Measurements from ENCODE around the gene CNOT1.
"Not testable (repeated sequence)": the region's sequence is repeated elsewhere in the genome, so short reads cannot be mapped to it uniquely, and the experiment has no call there.

The CNOT1 gene

DNA sequence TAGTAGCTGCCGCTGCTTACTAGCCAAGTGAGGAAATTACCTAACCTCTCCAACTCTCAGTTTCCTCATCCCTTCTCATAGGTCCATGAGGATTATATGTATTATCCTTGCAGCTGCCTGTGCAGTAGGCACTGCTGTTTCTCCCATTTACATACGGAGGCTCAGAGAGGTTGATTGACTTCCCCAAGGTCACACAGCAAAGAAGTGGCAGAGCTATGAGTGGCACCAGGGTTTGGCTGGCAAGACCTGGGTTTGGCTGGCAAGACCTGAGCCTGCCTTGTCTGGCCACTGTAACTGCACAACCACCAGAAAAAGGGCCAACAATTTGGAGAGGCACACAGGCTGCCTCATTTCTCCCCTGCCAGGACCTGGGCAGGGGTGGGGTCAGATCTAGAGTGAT, 132.2 kb downstream of the CNOT1 start:
- H3K27ac Mint-ChIP-seq: no peak overlapping the region

DNA sequence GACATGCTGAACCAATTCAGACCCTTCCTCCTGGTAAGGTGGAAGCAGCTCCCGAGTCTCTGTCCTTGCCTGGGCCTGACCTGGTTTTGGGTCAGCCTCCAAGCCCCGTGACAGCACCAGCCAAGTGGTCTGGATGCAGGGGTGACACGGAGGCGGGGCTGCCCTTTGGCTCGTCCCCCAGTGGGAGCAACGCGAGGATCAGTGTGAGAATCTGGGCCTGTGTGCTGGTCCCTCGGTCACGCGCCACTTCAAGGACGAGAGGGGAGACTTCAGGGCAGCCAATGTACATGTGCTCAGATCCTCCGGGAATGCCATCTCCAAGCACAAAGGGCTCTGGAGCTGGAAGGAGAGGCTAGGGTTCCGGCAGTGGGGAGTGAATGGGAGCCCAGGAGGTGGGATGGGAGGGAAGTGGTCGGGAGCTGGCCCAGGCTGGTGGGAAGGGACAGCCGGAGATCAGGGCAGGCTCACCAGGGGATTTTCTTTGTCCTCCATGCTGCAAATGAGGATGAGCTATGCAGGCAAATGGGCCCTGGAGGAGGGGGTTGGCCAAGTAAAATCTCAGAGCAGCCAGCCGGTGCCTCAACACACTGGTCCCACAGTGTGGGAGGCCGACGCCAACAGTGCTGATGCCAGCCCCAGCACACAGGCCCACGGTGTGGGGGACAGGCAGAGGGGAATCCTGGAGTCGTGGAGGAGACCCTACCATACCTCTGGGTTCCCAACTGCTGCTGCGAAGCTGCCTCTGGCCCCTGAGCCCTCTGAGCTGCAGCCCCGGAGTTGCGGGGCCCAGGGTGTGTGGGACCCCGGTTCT, 133.9 kb downstream of the CNOT1 start:
- H3K4me1 Mint-ChIP-seq: peaks cover 49% of the 10 kb centered on the region
- H3K27me3 Mint-ChIP-seq: peaks cover 25% of the 10 kb centered on the region
- DNase-seq (no peak), ATAC-seq (no peak)
- peak overlapping the region; percentile 85 to 91 for H3K27ac Mint-ChIP-seq
- H3K4me3 Mint-ChIP-seq: peak overlapping the region; percentile 46 to 58
- H3K9me3 Mint-ChIP-seq: no peaks in the 10 kb centered on the region

More for the DNA sequence above, 132.2 kb downstream of the CNOT1 start:
- peaks cover 42% of the 10 kb centered on the region for H3K27me3 Mint-ChIP-seq
- H3K9me3 Mint-ChIP-seq: no peaks in the 10 kb centered on the region
- no peak for ATAC-seq
- no peak for DNase-seq
- H3K4me3 Mint-ChIP-seq: no peak overlapping the region
- H3K4me1 Mint-ChIP-seq: peaks cover 63% of the 10 kb centered on the region

DNA sequence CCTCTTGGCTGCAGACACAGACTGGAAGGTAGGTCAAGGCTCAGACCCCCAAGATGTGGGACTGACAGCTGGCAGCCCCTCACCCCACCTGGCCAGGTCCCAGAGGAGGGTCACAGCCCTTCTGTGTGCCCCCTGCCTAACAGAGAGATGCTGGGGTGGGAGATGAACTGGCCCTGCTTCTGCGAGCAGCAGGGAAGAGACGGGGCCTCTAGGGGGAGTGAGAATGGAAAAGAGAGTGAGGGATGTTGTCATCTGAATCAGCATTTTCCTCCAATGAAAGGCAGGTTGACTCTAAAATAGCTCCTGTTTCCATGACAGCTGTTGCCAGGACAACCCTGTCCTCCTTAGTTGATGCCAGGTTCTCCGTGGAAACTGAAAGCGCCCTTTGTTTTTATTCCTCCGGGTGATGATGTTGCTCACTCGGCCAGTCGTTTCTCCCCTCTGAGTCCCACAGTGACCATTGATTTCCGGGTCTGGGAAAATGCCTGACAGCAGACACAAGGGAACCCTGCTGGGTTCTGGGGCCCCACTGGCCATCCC, 134.6 kb downstream of the CNOT1 start:
- Mint-ChIP-seq H3K4me3 (peak overlapping the region; percentile 46 to 58), H3K4me1 (peaks cover 42% of the 10 kb centered on the region), H3K27me3 (peaks cover 19% of the 10 kb centered on the region), H3K9me3 (no peaks in the 10 kb centered on the region), H3K27ac (peak overlapping the region; percentile 85 to 91)
- DNase-seq: peak; percentile 62 to 75
- peak; percentile 77 for ATAC-seq

DNA sequence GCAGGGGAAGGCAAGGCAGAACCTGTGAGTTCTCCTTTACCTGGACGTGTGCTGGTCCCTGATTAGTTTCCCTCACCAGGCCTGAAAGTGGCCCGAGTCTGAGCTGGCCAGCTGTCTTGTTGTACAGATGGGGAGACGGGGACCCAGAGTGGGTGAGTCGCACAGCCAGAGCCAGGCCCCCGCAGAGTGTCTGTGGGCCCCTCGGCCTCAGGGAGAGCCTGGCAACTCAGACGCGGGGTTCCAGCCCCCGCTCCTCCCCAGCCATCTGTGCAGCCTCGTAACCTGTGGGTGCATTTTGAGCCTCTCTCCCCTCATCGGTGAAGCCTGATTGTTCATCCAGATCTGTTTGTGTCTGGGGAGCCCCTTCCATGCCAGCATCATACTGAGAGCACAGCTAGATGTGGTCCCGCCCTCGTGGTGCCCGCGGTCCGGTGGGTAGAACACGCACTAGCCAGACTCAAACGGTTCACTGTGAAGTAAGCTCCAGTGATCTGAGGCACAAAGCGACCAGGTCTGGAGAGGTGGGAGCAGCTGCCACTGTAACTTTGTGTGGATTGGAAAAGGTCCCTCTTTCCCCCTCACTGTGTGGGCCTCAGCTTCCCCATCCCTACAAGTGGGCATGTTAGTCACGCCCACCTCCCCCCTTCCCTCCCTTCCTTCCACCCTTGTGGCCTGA, 135.7 kb downstream of the CNOT1 start:
- Mint-ChIP-seq H3K9me3 (no peaks in the 10 kb centered on the region), H3K27me3 (peaks cover 17% of the 10 kb centered on the region), H3K4me1 (peaks cover 35% of the 10 kb centered on the region), H3K27ac (peak overlapping the region in 1 of 2 donors; percentile 77), H3K4me3 (no peak overlapping the region)
- ATAC-seq (no peak), DNase-seq (no peak)

DNA sequence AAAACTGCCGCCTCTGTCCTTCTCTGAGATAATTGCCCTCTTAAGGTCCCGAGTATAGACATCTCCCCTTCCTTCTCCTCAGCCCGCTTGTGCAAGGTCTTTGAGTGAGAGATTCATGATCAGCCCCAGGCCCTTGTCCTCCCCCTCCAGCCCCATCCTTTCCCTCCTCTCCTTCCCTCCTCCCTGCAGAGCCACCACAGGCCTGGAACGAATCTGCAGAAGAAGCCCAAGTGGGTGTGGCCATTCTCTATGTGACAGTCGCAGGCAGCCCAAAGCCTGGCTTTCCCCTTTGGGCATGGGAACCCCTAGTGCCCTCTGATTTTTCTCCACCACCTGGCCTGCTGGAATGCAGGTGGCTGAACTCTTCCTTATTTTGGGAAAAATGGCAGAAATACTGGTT, 136.9 kb downstream of the CNOT1 start:
- H3K4me3 Mint-ChIP-seq: no peak overlapping the region
- H3K4me1 Mint-ChIP-seq: peaks cover 29% of the 10 kb centered on the region
- peaks cover 17% of the 10 kb centered on the region for H3K27me3 Mint-ChIP-seq
- no peak for ATAC-seq
- peak overlapping the region in 1 of 2 donors; percentile 8 for H3K27ac Mint-ChIP-seq
- H3K9me3 Mint-ChIP-seq: no peaks in the 10 kb centered on the region
- DNase-seq: no peak

DNA sequence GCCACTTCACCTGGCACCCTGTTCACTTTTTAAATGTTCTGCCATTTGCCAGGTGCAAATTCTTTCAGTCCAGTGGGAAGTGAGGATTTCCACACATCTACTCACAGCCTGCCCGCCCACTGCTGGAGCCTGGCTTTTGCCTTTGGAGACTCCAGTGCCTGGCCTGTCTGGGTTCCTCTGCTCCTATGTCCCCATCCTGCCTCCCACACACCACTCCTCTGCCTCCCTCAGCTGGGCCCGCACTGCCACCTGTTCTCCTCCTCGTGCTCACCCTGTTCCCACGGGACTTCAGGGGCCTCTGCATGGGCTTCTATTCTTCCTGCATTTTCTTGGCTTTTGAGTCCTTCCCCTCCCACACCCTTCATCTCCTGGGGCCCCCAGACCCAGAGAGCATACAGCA, 137.6 kb downstream of the CNOT1 start:
- peaks cover 20% of the 10 kb centered on the region for H3K27me3 Mint-ChIP-seq
- DNase-seq: no peak
- H3K4me3 Mint-ChIP-seq: no peak overlapping the region
- peak overlapping the region in 1 of 2 donors; percentile 49 for H3K27ac Mint-ChIP-seq
- no peak for ATAC-seq
- peaks cover 25% of the 10 kb centered on the region for H3K4me1 Mint-ChIP-seq
- no peaks in the 10 kb centered on the region for H3K9me3 Mint-ChIP-seq

DNA sequence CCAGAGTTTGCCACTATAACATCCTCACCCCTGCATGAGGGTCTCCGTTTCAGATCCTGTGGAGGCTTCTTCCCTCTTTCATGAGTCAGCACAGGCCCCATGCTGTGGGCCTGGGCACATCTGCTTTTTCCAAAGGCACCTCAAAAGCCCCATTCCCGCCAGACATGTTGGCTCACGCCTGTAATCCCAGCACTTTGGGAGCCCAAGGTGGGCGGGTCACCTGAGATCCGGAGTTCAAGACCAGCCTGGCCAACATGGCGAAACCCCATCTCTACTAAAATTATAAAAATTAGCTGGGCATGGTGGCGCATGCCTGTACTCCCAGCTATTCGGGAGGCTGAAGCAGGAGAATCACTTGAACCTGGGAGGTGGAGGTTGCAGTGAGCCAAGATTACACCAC, 139.1 kb downstream of the CNOT1 start:
- not testable (repeated sequence) for DNase-seq, H3K27ac Mint-ChIP-seq

DNA sequence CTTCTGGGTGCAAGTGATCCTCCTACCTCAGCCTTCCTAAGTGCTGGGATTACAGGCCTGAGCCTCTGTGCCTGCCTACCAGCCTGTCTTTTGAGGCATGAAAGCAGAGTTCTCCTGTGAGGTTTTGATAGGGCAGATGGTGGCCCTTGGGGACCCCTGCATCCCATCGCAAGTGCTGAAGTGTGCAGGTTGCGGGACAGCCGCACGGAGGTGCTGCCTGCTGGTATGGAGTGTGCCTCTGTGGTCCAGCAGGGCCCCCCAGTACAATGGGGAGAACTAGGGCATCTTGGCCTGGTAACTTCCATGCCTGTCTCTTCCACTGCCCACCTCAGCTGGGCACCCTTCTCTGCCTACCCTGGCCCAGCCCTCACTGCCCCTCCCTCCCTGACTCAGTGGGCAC, 139.6 kb downstream of the CNOT1 start:
- Mint-ChIP-seq H3K4me3 (no peak overlapping the region), H3K4me1 (peaks cover 13% of the 10 kb centered on the region), H3K27me3 (peaks cover 26% of the 10 kb centered on the region), H3K9me3 (no peaks in the 10 kb centered on the region), H3K27ac (no peak overlapping the region)
- ATAC-seq (no peak), DNase-seq (no peak)

More for the DNA sequence above, 139.1 kb downstream of the CNOT1 start:
- not testable (repeated sequence) for H3K4me3 Mint-ChIP-seq, ATAC-seq, H3K9me3 Mint-ChIP-seq
- peaks cover 26% of the 10 kb centered on the region for H3K27me3 Mint-ChIP-seq
- peaks cover 18% of the 10 kb centered on the region for H3K4me1 Mint-ChIP-seq

DNA sequence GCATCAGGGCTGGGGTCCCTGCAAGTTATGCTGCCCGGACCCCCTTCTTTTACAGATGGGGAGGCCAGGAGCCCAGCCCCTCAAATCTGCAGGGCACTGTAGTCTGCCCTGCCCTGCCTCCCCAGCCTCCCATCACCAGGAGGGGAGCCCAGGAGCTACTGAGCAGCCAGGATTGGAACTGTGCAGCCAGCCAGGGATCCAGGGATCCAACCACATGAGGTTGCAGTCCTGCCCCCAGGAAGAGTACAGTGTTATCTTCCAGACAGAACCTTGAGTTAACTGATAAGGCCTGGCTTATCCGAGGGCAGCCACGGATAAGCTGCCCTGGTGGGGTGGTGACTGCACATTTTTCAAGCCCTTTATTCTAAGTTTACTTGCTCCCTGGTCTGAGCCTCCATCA, 141.1 kb downstream of the CNOT1 start:
- DNase-seq: no peak
- H3K27ac Mint-ChIP-seq: no peak overlapping the region
- no peak for ATAC-seq
- H3K4me3 Mint-ChIP-seq: no peak overlapping the region
- no peaks in the 10 kb centered on the region for H3K9me3 Mint-ChIP-seq
- H3K27me3 Mint-ChIP-seq: peaks cover 18% of the 10 kb centered on the region
- peaks cover 5% of the 10 kb centered on the region for H3K4me1 Mint-ChIP-seq

DNA sequence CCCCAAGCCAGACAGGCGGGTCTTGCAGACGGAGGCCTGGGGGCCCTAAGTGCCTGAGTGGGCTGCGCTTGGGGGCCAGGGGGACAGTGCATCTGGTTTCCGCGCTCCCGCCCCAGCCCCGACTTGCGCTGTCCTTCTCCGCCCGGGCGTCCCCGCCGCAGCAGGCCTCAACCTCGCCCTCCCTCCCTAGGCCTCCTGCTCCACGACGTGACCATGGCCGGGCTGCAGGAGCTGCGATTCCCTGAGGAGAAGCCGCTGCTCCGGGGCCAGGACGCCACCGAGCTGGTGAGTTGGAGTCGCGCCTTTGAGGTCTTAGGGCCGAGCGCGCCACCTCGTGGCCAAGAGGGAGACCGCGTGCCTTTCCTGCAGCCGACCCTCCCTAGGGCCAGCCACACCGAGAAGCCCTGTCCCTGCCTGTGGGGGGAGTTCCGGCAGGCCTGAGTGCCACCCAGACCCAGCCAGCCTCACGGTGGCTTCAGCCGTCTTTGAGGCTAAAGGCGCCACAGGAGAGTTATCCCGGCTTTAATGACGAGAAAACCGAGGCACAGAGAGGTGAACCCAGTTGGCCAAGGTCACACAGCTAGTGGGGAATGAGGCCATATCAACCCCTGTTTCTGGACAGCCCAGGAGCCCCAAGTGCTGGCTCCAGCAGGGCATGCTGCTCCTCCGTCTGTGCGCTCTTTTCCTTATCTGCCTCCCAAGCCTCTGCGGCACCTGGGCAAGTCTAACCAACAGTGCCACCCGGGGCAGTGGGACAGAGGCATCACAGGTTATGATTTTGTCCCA, 141.9 kb downstream of the CNOT1 start:
- Mint-ChIP-seq H3K4me3 (peak overlapping the region in 1 of 2 donors; percentile 31), H3K9me3 (no peaks in the 10 kb centered on the region), H3K27me3 (peaks cover 11% of the 10 kb centered on the region), H3K4me1 (peaks cover 5% of the 10 kb centered on the region), H3K27ac (no peak overlapping the region)
- DNase-seq (peak; percentile 72 to 75), ATAC-seq (peak; percentile 83)

DNA sequence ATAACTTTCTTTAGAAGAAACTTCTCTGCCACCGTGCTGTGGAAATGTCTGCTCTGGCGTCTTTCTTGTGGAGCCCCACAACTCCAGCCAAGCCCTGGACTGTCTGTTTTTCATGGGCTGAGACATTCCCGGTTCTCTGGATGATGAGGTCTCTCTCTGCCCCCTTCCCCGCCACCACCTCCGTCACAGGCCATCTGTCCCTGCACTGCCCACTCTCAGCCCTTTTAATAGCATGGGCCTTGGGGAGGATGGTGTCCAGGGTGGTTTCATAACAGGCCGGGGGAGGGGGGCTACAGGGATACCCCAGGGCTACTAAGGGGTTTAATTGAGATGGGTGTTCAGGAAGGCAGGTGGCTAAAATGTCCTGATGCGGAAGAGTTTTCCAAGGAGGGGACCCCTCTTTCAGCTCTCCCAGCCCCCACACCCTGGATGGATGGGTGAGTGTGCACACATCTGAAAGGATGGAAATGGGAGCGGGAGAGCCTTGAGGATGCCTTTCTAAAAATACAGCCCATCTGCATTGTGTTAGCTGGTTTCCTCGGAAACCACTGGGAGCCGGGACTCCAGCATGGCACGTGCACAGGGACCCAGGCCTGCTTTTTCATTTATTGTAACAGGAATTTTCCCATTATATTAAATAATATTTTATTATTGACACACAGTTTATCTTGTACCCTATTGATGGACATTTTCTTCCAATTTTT, 144.3 kb downstream of the CNOT1 start:
- no peak for DNase-seq
- H3K27ac Mint-ChIP-seq: no peak overlapping the region
- no peak for ATAC-seq
- H3K9me3 Mint-ChIP-seq: no peaks in the 10 kb centered on the region
- peaks cover 16% of the 10 kb centered on the region for H3K27me3 Mint-ChIP-seq
- H3K4me3 Mint-ChIP-seq: no peak overlapping the region
- peaks cover 5% of the 10 kb centered on the region for H3K4me1 Mint-ChIP-seq

DNA sequence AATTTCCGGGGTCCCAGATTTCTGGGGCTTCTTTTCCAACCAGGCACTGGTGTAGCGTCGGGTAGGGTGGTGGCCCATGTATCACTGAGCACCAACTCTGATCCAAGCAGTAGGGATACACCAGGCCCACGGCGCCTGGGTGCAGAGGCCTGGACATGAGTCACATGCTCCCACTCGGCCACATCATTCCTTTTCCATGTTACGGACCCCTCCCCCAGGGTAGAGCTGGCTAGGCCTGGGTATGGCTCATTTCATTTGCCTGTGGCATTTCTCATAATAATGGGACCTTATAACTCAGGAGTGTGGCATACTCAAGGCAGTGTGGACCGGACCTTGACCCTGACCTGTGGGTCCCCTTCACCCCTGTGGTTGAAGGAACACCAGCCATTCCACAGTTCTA, 147.7 kb downstream of the CNOT1 start:
- Mint-ChIP-seq H3K27ac (no peak overlapping the region), H3K4me3 (no peak overlapping the region), H3K27me3 (peaks cover 11% of the 10 kb centered on the region), H3K9me3 (no peaks in the 10 kb centered on the region), H3K4me1 (peaks cover 1% of the 10 kb centered on the region)
- DNase-seq (no peak), ATAC-seq (no peak)

DNA sequence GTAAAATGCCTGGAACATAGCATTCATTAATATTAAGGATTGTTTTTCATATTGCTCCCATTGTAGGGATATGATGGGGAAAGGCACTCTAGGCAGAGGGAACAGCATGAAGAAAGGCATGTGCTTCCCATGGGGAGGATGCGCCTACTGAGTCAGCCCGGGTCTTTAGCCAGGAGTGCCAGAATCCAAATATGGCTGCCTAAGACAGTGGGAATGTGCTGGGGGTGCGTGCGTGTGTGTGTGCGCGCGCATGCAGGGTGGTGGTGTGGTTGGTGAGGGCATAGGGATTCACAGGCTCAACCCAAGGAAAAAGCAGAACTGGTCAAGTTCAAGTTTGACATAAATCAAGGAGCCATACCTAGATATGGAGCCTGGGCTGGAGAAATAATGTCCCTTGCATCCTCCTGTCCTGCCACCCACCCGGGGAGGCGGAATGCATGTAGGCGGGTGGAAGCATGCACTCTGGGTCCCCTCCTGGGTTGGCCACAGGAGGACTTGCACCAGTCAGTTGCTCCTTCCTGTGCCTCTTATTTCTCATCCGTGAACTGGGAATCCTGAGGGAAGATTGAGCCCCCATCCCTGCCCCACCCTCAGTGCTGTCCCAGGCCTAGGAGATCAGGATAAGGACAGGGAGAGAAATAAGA, 148.3 kb downstream of the CNOT1 start:
- H3K9me3 Mint-ChIP-seq: no peaks in the 10 kb centered on the region
- H3K27ac Mint-ChIP-seq: no peak overlapping the region
- H3K4me1 Mint-ChIP-seq: no peaks in the 10 kb centered on the region
- ATAC-seq (no peak), DNase-seq (no peak)
- H3K27me3 Mint-ChIP-seq: peaks cover 6% of the 10 kb centered on the region
- H3K4me3 Mint-ChIP-seq: no peak overlapping the region

DNA sequence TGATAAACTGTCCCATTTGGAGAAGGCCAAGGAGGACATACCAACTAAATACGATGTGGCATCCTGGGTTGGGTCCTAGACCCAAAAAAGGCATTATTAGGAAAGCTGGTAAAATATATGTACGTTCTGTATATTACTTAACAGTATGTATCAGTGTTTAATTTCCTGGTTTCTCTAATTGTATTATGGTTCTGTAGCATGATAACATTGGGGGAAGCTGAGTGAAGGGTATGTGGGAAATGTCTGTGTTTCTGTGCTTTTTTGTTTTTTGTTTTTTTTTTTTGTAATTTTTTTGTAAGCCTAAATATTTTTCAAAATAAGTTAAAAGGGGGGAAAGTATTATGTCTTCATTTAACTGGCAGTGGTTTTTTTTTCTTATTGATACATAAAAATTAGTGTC, 151.2 kb downstream of the CNOT1 start:
- Mint-ChIP-seq H3K4me1 (no peaks in the 10 kb centered on the region), H3K27me3 (peaks cover 7% of the 10 kb centered on the region), H3K27ac (no peak overlapping the region), H3K9me3 (no peaks in the 10 kb centered on the region), H3K4me3 (no peak overlapping the region)
- no peak for DNase-seq
- ATAC-seq: no peak

DNA sequence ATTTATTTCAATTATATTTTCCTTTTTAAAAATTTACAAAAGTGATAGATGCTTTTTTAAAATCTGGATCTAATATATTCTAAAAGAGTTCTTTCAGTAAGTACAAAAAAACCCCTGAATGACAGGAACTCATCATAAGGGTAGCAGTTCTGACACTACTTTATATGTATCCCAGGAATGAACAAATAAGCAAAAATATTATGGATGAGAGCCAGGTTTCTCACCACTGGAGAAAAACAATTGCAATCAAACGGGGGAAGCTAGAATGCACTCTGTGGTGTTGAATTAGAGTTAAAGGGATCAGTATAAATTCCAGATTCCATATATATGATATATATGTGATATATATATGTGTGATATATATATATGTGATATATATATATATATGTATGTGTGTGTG, 152.8 kb downstream of the CNOT1 start:
- ATAC-seq (no peak), DNase-seq (no peak)
- Mint-ChIP-seq H3K4me3 (no peak overlapping the region), H3K27ac (no peak overlapping the region), H3K27me3 (peaks cover 13% of the 10 kb centered on the region), H3K4me1 (no peaks in the 10 kb centered on the region), H3K9me3 (no peaks in the 10 kb centered on the region)

Measured in stimulated activated naive CD8-positive, alpha-beta T cell treated with anti-CD3 and anti-CD28 coated beads, Interleukin-15, amount 100 ng/mL, for 72 hours (primary cell).